Adrenal gland (tissue), 12 donors: ENCODE data around the gene FCER1G. TPM values are rescaled to one million over a fixed set of nuclear protein-coding genes. Genes with fewer than 3 reads are reported as not detected.

Experiments
- DNase-seq, 7 donors: peaks; one replicate each; pipeline ENCODE4 v3.0.0-alpha.2; 2019 to 2020
- H3K27ac ChIP-seq, 5 donors: fragments of 200-600 bp; sonication (generic) in 4 of 5; 1 replicate in 3 of 5; 2 replicates in 2 of 5; pipeline versions ENCODE4 v1.5.1 to v1.8.0; 2016 to 2020; ENCODE audit warnings: mild to moderate bottlenecking in 1 of 5
- H3K27me3 ChIP-seq: fragments of 200-600 bp; 2 replicates; pipeline ENCODE4 v1.8.0; 2021
- H3K36me3 ChIP-seq, 2 donors: fragments of 200-600 bp; replicated peaks in 1 of 2; 1 replicate in 1 of 2; 2 replicates in 1 of 2; pipeline versions ENCODE4 v1.5.1 to v1.8.0; 2018 to 2022
- H3K4me1 ChIP-seq, 2 donors: fragments of 200-600 bp; replicated peaks in 1 of 2; 1 replicate in 1 of 2; 2 replicates in 1 of 2; pipeline versions ENCODE4 v1.5.1 to v1.8.0; 2018 to 2021
- H3K4me3 ChIP-seq, 4 donors: fragments of 200-600 bp; sonication (generic) in 3 of 4; one replicate each; pipeline ENCODE4 v1.5.1; 2016 to 2018
- H3K9me3 ChIP-seq, 3 donors: fragments of 200-600 bp; sonication (generic) in 1 of 3; replicated peaks in 1 of 3; 1 replicate in 2 of 3; 2 replicates in 1 of 3; pipeline versions ENCODE4 v1.5.1 to v1.8.0; 2016 to 2021
- CTCF ChIP-seq, 6 experiments: fragments of 450-650 bp in 4 of 6; fragments of 200-600 bp in 2 of 6; sonication (generic) in 1 of 6; IDR thresholded peaks; 1 replicate in 5 of 6; 2 replicates in 1 of 6; pipeline versions ENCODE4 v1.5.1 to v1.8.0; 2016 to 2021; ENCODE audit warnings: antibody characterized with exemption in 6 of 6, mild to moderate bottlenecking in 2 of 6, moderate library complexity in 1 of 6
- POLR2A ChIP-seq, 2 donors: fragments of 450-650 bp; IDR thresholded peaks; one replicate each; pipeline ENCODE4 v1.6.1; 2017; ENCODE audit warnings: antibody characterized with exemption in 2 of 2, mild to moderate bottlenecking in 2 of 2, moderate library complexity in 1 of 2
- WGBS, 4 donors: extraction: QIAGEN DNeasy Blood & Tissue Kit in 2 of 4; methylation state at CpG; one replicate each; pipeline versions ENCODE4 v1.1.5 to v1.1.7; 2013 to 2017; 5-methylcytosine and 5-hydroxymethylcytosine counted together
- intact Hi-C, 2 donors: fragments of 100-400 bp; cut with DNase I; formaldehyde crosslinking; loops; one replicate each; pipeline versions ENCODE4 v1.14.1 to v1.15.0; 2022 to 2023
- polyA plus RNA-seq, 3 donors: library from polyadenylated mRNA; stranded (reverse); fragments of 200-250 nt in 2 of 3; fragments of 350-450 nt in 1 of 3; fragmentation: Illumina TruSeq in 1 of 3; extraction: RNeasy Lipid Tissue Mini Kit (QIAGEN cat#74804) in 1 of 3; gene quantifications; one replicate each; pipeline ENCODE4 v1.2.3, GENCODE V29; 2013 to 2014
- total RNA-seq, 9 donors: library from RNA; depleted of rRNA in 4 of 9; stranded (reverse); fragments of >200 nt in 4 of 9; fragments of 120-200 nt in 1 of 9; fragmentation: NEBNext Ultra II Directional in 1 of 9; extraction: Animal tissue kit (Norgen Biotek cat#: 25700) in 1 of 9; gene quantifications; one replicate each; pipeline versions ENCODE4 v1.1.0 to v1.2.4, GENCODE V29; 2013 to 2023
- donor health status: healthy with polysubstance abuse.
- donor health status: Bipolar disorder and iron deficiency.
- donor health status: DM: yes; HTN: yes; CAD: no.
- donor health status: DM: no; HTN: no; CAD: no.
- donor health status: DM: no; HTN: no; CAD: no.
- donor health status: DM: yes; HTN: yes; CAD: no.

The FCER1G gene
- total and polyA plus RNA-seq, 12 donors = 5.5 to 239 (median 116) TPM

DNA sequence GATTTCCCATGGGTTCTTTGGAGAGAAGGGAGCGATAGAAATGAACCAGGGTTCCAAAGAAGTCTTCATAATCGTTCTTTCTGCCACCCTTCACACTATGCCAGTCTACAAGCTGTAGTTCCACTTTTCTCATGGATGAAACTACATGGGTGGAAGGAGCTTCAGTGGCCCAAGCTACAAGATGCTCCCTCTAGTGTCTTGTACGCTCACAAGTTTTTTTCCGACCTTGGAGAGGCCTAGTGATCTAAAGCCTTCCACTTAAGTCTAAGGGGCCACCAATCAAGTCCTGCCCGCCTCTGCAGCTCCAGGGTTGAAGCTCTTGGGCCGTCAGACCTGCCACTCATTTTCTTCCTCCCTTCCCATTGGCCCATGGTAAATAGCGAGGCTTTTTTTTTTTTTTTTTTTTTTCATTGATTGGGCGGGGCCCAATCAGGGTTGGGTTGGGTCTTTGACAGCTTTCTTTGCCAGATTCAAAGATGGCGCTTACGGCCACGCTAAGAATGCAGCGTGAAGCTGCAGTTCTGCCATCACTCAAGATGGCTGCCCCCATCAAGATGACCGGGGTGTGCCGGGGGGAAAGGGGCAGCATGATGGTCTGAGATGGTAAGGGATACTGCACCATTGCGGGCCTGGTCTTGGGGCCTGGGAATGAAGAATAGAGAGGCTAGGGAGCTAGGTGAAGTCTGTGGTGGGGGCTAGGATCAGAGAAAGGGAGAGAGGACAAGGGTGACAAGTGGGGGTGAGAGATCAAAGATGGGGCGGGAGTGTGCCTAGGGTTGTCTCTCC, 10.6 kb downstream of the FCER1G start, which contains the start of gene TOMM40L:
TSS of gene TOMM40L (plus strand) at position 527 of the 786 bp plus-strand sequence. CDS start 430 bp downstream, outside the sequence.
- peak; percentile 86 to 98 (median 96) for DNase-seq
- H3K36me3 ChIP-seq = peaks cover 0 to 23% of the 10 kb centered on the region in 2 donors
- TF ChIP-seq POLR2A (IDR thresholded peaks at IDR 0.05) = peak in 1 of 2 donors; percentile 12
- TF ChIP-seq CTCF (IDR thresholded peaks at IDR 0.05) = peak; percentile 23 to 69 (median 59)
- intact Hi-C loops = loop anchor here (5.0 to 10.0 kb wide), 5 partner anchors 62 to 157 kb away; partner anchors contain the start of gene CFAP126 (in 1 of the 2)
- WGBS, 4 donors = 7 to 12% (median 8%) methylated on average over 15 to 16 of the region's 16 CpGs
- peak within 1 kb of the TSS in 3 of 4 donors; percentile 37 to 57 (median 51) for H3K4me3 ChIP-seq
- H3K9me3 ChIP-seq = no peaks in the 10 kb centered on the region
- peaks cover 5 to 23% of the 10 kb centered on the region in 2 donors for H3K4me1 ChIP-seq
- peak within 1 kb of the TSS in 4 of 5 donors; percentile 14 to 60 (median 36) for H3K27ac ChIP-seq
- H3K27me3 ChIP-seq = no peaks in the 10 kb centered on the region

GRCh38 chr1:161226320-161226711, 11.2 kb downstream of the FCER1G start:
- 11 to 17% (median 14%) methylated on average over 12 to 15 of the region's 15 CpGs for WGBS, 4 donors
- Histone ChIP-seq H3K4me3 (peak overlapping the region in 3 of 4 donors; percentile 37 to 57 (median 51)), H3K27me3 (no peaks in the 10 kb centered on the region), H3K9me3 (no peaks in the 10 kb centered on the region), H3K36me3 (peaks cover 0 to 23% of the 10 kb centered on the region in 2 donors), H3K27ac (peak overlapping the region in 1 of 5 donors; percentile 4), H3K4me1 (peaks cover 5 to 23% of the 10 kb centered on the region in 2 donors)
- intact Hi-C loops = loop anchor here (5.0 to 10.0 kb wide), 5 partner anchors 61 to 156 kb away; partner anchors contain the start of gene CFAP126 (in 1 of the 2)
- DNase-seq = peak in 1 of 7 donors; percentile 15
- TF ChIP-seq CTCF (IDR thresholded peaks at IDR 0.05) (no peak), POLR2A (IDR thresholded peaks at IDR 0.05) (no peak)

- H3K9me3 ChIP-seq = no peaks in the 10 kb centered on the region
- TF ChIP-seq POLR2A (IDR thresholded peaks at IDR 0.05) (no peak), CTCF (IDR thresholded peaks at IDR 0.05) (no peak)
- intact Hi-C loops = loop anchor here (5.0 to 10.0 kb wide), 5 partner anchors 61 to 156 kb away; partner anchors contain the start of gene CFAP126 (in 1 of the 2)
- peaks cover 0 to 23% of the 10 kb centered on the region in 2 donors for H3K36me3 ChIP-seq
- H3K4me3 ChIP-seq = peak overlapping the region in 1 of 4 donors; percentile 57
- no peak for DNase-seq
- WGBS, 4 donors = 68 to 79% (median 73%) methylated on average over 3 of the region's 3 CpGs
- no peaks in the 10 kb centered on the region for H3K27me3 ChIP-seq
- peaks cover 5 to 23% of the 10 kb centered on the region in 2 donors for H3K4me1 ChIP-seq
- no peak overlapping the region for H3K27ac ChIP-seq
Measured at GRCh38 chr1:161226759-161227158, 11.7 kb downstream of the FCER1G start.

DNA sequence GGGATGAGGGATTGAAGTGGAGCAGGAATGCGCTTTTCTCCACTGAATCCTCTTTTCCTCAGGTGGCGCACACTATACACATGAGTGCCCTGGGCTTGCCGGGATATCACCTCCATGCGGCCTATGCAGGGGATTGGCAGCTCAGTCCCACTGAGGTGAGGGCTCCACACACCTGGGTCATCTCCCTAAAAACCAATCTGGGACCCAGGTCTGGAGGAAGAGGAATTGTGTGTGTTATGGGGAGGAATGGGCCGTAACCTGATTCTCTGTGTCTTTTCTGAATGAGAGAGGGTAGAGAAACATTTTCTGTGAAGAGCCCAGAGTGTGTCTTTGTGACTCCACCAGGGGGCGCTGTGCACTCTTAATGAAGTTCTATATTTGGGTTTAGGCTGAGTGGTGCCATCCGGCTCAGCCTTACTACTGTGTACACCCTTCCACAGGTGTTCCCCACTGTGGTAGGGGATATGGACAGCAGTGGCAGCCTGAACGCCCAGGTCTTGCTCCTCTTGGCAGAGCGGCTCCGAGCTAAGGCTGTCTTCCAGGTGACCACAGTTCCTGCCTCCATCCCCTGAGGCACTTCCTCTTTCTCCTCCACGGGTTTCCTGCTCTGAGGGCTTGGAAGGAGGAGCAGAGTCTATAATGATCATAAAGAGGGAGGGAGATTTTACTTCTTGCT, 12.2 kb downstream of the FCER1G start:
- Histone ChIP-seq H3K27ac (peak overlapping the region in 2 of 5 donors; percentile 48 to 67), H3K36me3 (peaks cover 0 to 23% of the 10 kb centered on the region in 2 donors), H3K4me1 (peaks cover 5 to 23% of the 10 kb centered on the region in 2 donors), H3K27me3 (no peaks in the 10 kb centered on the region), H3K9me3 (no peaks in the 10 kb centered on the region), H3K4me3 (peak overlapping the region in 1 of 4 donors; percentile 29)
- peak; percentile 79 to 94 (median 85) for DNase-seq
- WGBS, 4 donors = 37 to 48% (median 42%) methylated on average over 10 to 11 of the region's 11 CpGs
- intact Hi-C loops = loop anchor here (5.0 to 10.0 kb wide), 5 partner anchors 60 to 155 kb away; partner anchors contain the start of gene CFAP126 (in 1 of the 2)
- TF ChIP-seq CTCF (IDR thresholded peaks at IDR 0.05) (peak; percentile 89 to 98 (median 94)), POLR2A (IDR thresholded peaks at IDR 0.05) (no peak)
